Naive thymus-derived CD8-positive, alpha-beta T cell (primary cell): ENCODE measurements around the gene HELT. TPM values are rescaled to one million over a fixed set of nuclear protein-coding genes. Genes with fewer than 3 reads are reported as not detected.

Experiments
- ATAC-seq, 2 donors: fragments of 150-1000 bp; cut with Tn5 transposase in 1 of 2; sonication (Bioruptor Pico), chemical (Tn5 transposase) in 1 of 2; 1 replicate in 1 of 2; 2 replicates in 1 of 2; pipeline ENCODE4 v1.10.0; 2021; ENCODE audit warnings: mild to moderate bottlenecking in 2 of 2, moderate library complexity in 2 of 2
- POLR2A ChIA-PET: fragments of 350-600 bp; sonication (Branson Sonifier 250); formaldehyde crosslinking; loops from one replicate; lab custom pipeline; 2021; ENCODE audit warnings: antibody characterized with exemption; lab: Charles Lee
- DNase-seq, 10 donors: peaks; one replicate each; pipeline versions ENCODE4 v3.0.0 to v3.0.0-alpha.2; 2020 to 2022
- H3K27ac Mint-ChIP-seq, 10 donors: one replicate each; pipeline ENCODE4 v1.8.0; 2020 to 2022; ENCODE audit warnings: mild to moderate bottlenecking in 10 of 10, mixed read lengths in 10 of 10, moderate library complexity in 4 of 10, inconsistent platforms in 1 of 10
- H3K27me3 Mint-ChIP-seq, 5 donors: one replicate each; pipeline ENCODE4 v1.8.0; 2021 to 2022; ENCODE audit warnings: mixed read lengths in 5 of 5
- H3K36me3 Mint-ChIP-seq, 3 donors: one replicate each; pipeline ENCODE4 v1.8.0; 2020 to 2022; ENCODE audit warnings: mixed read lengths in 3 of 3, mild to moderate bottlenecking in 2 of 3, inconsistent platforms in 1 of 3
- H3K4me1 Mint-ChIP-seq, 4 donors: one replicate each; pipeline ENCODE4 v1.8.0; 2021 to 2022; ENCODE audit warnings: mixed read lengths in 4 of 4
- H3K4me3 Mint-ChIP-seq, 10 donors: one replicate each; pipeline ENCODE4 v1.8.0; 2020 to 2022; ENCODE audit warnings: mild to moderate bottlenecking in 10 of 10, mixed read lengths in 10 of 10, moderate library complexity in 6 of 10, inconsistent platforms in 1 of 10
- H3K9me3 Mint-ChIP-seq, 9 donors: one replicate each; pipeline ENCODE4 v1.8.0; 2020 to 2022; ENCODE audit warnings: mixed read lengths in 9 of 9, mild to moderate bottlenecking in 3 of 9, inconsistent platforms in 1 of 9, moderate library complexity in 1 of 9
- polyA plus RNA-seq, 3 donors: library from polyadenylated mRNA; unstranded; fragments of 300-500 nt; fragmentation: Illumina TruSeq; gene quantifications; one replicate each; pipeline ENCODE4 v1.2.3, GENCODE V29; 2021
- total RNA-seq, 8 experiments: library from RNA in 2 of 8; stranded (reverse) in 2 of 8; gene quantifications; one replicate each; pipeline ENCODE4 v1.2.3 and lab custom pipeline; 2021 to 2026

HELT gene
- total and polyA plus RNA-seq, 5 experiments from 2014 or later = not detected

GRCh38 chr4:185054886-185055285, 36.6 kb downstream of the HELT start:
- ATAC-seq = no peak
- H3K9me3 Mint-ChIP-seq = peaks cover 0 to 6% (median 0%) of the 10 kb centered on the region in 9 donors
- H3K4me1 Mint-ChIP-seq = no peaks in the 10 kb centered on the region
- DNase-seq = no peak
- H3K4me3 Mint-ChIP-seq = no peak overlapping the region
- no peak overlapping the region for H3K27ac Mint-ChIP-seq
- POLR2A ChIA-PET = no interaction called here
- H3K36me3 Mint-ChIP-seq = peaks cover 0 to 3% (median 0%) of the 10 kb centered on the region in 3 donors
- peaks cover 7 to 39% (median 20%) of the 10 kb centered on the region in 5 donors for H3K27me3 Mint-ChIP-seq

DNA sequence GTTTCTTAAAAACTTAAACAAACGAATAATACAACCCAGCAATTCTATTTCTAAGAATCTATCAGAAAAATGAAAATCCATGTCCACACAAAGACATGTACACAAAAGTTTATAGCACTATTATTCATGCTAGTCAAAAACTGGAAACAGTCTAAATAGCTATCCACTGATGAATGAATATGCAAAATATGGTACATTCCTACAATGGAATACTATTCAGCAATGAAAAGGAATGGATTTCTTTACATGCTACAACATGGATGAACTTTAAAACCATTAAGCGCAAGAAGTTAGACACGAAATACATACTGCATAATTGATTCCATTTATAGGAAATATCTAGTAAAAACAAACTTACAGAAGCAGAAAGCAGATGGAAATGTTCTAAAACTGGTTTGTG, 43.3 kb downstream of the HELT start:
- H3K4me1 Mint-ChIP-seq = no peaks in the 10 kb centered on the region
- no peak overlapping the region for H3K27ac Mint-ChIP-seq
- peaks cover 9 to 42% (median 17%) of the 10 kb centered on the region in 5 donors for H3K27me3 Mint-ChIP-seq
- no peaks in the 10 kb centered on the region for H3K36me3 Mint-ChIP-seq
- peaks cover 0 to 12% (median 0%) of the 10 kb centered on the region in 9 donors for H3K9me3 Mint-ChIP-seq
- POLR2A ChIA-PET = no interaction called here
- ATAC-seq = no peak
- H3K4me3 Mint-ChIP-seq = no peak overlapping the region
- no peak for DNase-seq

GRCh38 chr4:185062606-185063005, 44.3 kb downstream of the HELT start:
- no peaks in the 10 kb centered on the region for H3K4me1 Mint-ChIP-seq
- ATAC-seq (no peak), DNase-seq (no peak)
- no peaks in the 10 kb centered on the region for H3K36me3 Mint-ChIP-seq
- POLR2A ChIA-PET = no interaction called here
- H3K9me3 Mint-ChIP-seq = peaks cover 0 to 12% (median 0%) of the 10 kb centered on the region in 9 donors
- no peak overlapping the region for H3K27ac Mint-ChIP-seq
- H3K4me3 Mint-ChIP-seq = no peak overlapping the region
- peaks cover 4 to 39% (median 17%) of the 10 kb centered on the region in 5 donors for H3K27me3 Mint-ChIP-seq

- DNase-seq (no peak), ATAC-seq (no peak)
- Mint-ChIP-seq H3K4me1 (no peaks in the 10 kb centered on the region), H3K27me3 (peaks cover 5 to 20% (median 11%) of the 10 kb centered on the region in 5 donors), H3K9me3 (peaks cover 0 to 10% (median 0%) of the 10 kb centered on the region in 9 donors), H3K36me3 (no peaks in the 10 kb centered on the region), H3K27ac (no peak overlapping the region), H3K4me3 (no peak overlapping the region)
- POLR2A ChIA-PET = no interaction called here
These were observed 47.9 kb downstream of the HELT start for GRCh38 chr4:185066179-185066578.

DNA sequence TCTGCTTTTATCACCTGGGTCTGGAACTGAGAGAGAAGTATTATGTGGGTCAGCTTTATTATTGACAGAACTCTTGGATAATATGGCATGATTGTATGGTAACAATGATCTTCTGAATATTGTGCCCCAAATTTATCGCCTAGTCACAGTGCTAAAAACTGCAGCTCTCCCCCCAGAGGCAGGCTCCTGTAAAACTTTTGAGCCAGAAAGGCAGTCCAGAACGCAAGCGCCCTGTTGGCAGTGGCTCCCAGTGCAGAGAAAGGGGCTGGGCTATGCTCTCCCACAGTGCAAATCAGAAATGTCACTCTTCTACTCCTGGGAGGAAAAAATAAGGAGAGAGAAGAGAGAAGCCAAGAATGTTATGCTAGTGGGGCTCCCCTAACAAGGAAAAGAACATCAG, 50.5 kb downstream of the HELT start:
- Mint-ChIP-seq H3K4me1 (no peaks in the 10 kb centered on the region), H3K27ac (no peak overlapping the region), H3K36me3 (no peaks in the 10 kb centered on the region), H3K4me3 (no peak overlapping the region), H3K27me3 (peaks cover 8 to 32% (median 15%) of the 10 kb centered on the region in 5 donors), H3K9me3 (no peaks in the 10 kb centered on the region)
- POLR2A ChIA-PET = no interaction called here
- DNase-seq (no peak), ATAC-seq (no peak)

Other genes starting within 250 kb of the HELT start
- 10 to 100 TPM in 1 of 2 experiments, 1 to 10 TPM in 1; 8.2 to 10.7 TPM for gene ACSL1, start 192.5 kb upstream of the HELT start, total RNA-seq
- 1 to 10 TPM; 2.2 to 3.2 (median 2.3) TPM for gene ACSL1, start 192.5 kb upstream of the HELT start, polyA plus RNA-seq
- 10 to 100 TPM; 11.7 to 13.2 TPM for gene SLC25A4, start 124.8 kb downstream of the HELT start, total RNA-seq
- gene SLC25A4, start 124.8 kb downstream of the HELT start, polyA plus RNA-seq = 10 to 100 TPM; 11.8 to 15.8 (median 13.7) TPM
- gene CFAP97, start 185.5 kb downstream of the HELT start, total RNA-seq = 10 to 100 TPM; 37.2 to 38.3 TPM
- gene CFAP97, start 185.5 kb downstream of the HELT start, polyA plus RNA-seq = 10 to 100 TPM; 65.1 to 73.0 (median 71.0) TPM
- 10 to 100 TPM; 14.6 to 16.6 TPM for gene SNX25, start 191.1 kb downstream of the HELT start, total RNA-seq
- gene SNX25, start 191.1 kb downstream of the HELT start, polyA plus RNA-seq = 1 to 10 TPM; 4.2 to 7.6 (median 4.6) TPM